Measurements from ENCODE around the gene GTPBP3. TPM values are rescaled to one million over a fixed set of nuclear protein-coding genes. Genes with fewer than 3 reads are reported as not detected.
A peak's percentile ranks its signal among the peaks of the same experiment; 100 is the strongest.

GTPBP3 gene
- total RNA-seq, 1 experiment from 2014 or later = 62.9 TPM

DNA sequence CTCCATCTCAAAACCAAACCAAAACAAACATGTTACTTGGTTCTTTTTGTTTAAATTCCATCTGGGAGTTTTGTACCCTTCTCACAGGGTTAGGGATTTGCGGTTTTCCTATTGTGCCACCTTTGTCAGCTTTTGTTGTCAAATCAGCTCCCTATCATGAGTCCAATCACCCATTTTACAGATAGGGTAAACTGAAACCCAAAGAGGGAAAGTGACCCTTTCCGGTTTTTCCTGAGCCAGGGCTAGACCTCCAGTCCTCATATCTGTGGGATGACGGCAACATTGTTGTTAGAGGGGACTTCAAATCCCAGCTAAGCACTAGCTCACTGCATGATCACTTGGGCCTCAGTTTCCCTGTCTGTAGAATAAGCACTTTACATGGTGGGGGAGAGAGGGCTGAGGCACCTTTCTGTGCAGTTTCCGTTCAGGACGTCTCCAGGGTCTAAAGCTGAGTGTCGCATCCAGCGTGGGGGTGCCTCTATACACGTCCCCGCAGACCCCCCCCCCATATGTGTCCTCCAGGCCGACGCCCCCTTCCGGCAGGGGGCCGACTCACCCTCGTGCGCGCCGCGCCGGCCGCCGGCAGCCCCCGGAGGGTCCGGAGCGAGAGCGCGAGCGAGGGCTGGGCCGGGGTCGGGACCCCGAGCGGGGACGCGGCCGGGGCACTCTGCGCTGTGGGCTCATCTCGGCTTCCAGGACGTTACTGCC lies 52.8 kb downstream of the GTPBP3 start:
- no peak overlapping the region for H4K5ac ChIP-seq (ENCODE audit: insufficient read length, low read depth, low read length)
- H3K23me2 ChIP-seq (ENCODE audit: insufficient read length, low read depth, low read length, poor library complexity, severe bottlenecking) = peaks cover 14% of the 10 kb centered on the region
- H2AFZ ChIP-seq (ENCODE audit: low read length) = no peak overlapping the region
- peaks cover 22% of the 10 kb centered on the region for H3K27me3 Mint-ChIP-seq (ENCODE audit: low read depth)
- no peaks in the 10 kb centered on the region for H3K79me1 ChIP-seq (ENCODE audit: insufficient read depth, low read depth, low read length, poor library complexity, severe bottlenecking)
- H3K9me3 Mint-ChIP-seq = peaks cover 9 to 10% of the 10 kb centered on the region in 2 experiments
- no peak overlapping the region for H3K27ac ChIP-seq (ENCODE audit: insufficient read length, low read depth, low read length)
- no peak overlapping the region for H2BK5ac ChIP-seq (ENCODE audit: insufficient read length, low read length)
- H4K20me1 ChIP-seq (ENCODE audit: control insufficient read depth, insufficient read depth, insufficient read length) = no peaks in the 10 kb centered on the region
- no peak overlapping the region; the same call in 1 of the 2 replicates for H3K14ac ChIP-seq (ENCODE audit: insufficient read depth, low read length)
- H3T11ph ChIP-seq (ENCODE audit: low read length) = no peak overlapping the region
- no peaks in the 10 kb centered on the region for H3K4me1 ChIP-seq (ENCODE audit: insufficient read depth, low read length)
- H3K79me2 ChIP-seq (ENCODE audit: insufficient read depth, low read length) = no peaks in the 10 kb centered on the region
- H3K36me3 Mint-ChIP-seq (ENCODE audit: insufficient read depth in 1 of 3, low read depth in 3 of 3) = no peaks in the 10 kb centered on the region; a peak in 1 of 7 replicates
- H3K4me3 Mint-ChIP-seq = peak overlapping the region; percentile 90 to 94
- H3K4me2 ChIP-seq (ENCODE audit: insufficient read depth, insufficient read length, low read length) = peak overlapping the region; percentile 72
- H3K56ac ChIP-seq (ENCODE audit: insufficient read length, low read depth, low read length) = no peak overlapping the region
- no peak overlapping the region for H3K4ac ChIP-seq (ENCODE audit: low read depth, low read length)
- no peak overlapping the region for H2BK20ac ChIP-seq (ENCODE audit: low read depth, low read length, poor library complexity, severe bottlenecking)
- peak; percentile 47 for TF ChIP-seq CTCF (conservative IDR thresholded peaks at IDR 0.05)
- H3K27me3 ChIP-seq (ENCODE audit: insufficient read depth, low read length) = no peaks in the 10 kb centered on the region
- H4K91ac ChIP-seq (ENCODE audit: insufficient read length, low read depth, low read length) = no peak overlapping the region
- no peaks in the 10 kb centered on the region for H3K9me3 ChIP-seq (ENCODE audit: control insufficient read depth, low read depth, low read length)
- H3K9ac ChIP-seq (ENCODE audit: extremely low read depth, insufficient read length, low read length) = no peak overlapping the region
- no peak for DNase-seq
- H2BK12ac ChIP-seq (ENCODE audit: insufficient read length, low read depth, low read length) = no peak overlapping the region
- no peak overlapping the region; the same call in 1 of the 2 replicates for H2BK15ac ChIP-seq (ENCODE audit: low read depth, low read length)
- no peak overlapping the region for H4K8ac ChIP-seq (replicated peaks; ENCODE audit: insufficient read length, low read depth, low read length)
- H3K27ac Mint-ChIP-seq = no peak overlapping the region
- WGBS (ENCODE audit: extremely low coverage, insufficient read length, low lambda C conversion rate) = no CpG with 5 or more reads among the region's 37 CpGs
- no peak overlapping the region for H2AK5ac ChIP-seq (ENCODE audit: insufficient read length, low read length)
- peak overlapping the region; percentile 11 for H3K18ac ChIP-seq (ENCODE audit: insufficient read length, low read depth, low read length)
- H3K23ac ChIP-seq (ENCODE audit: insufficient read length, low read depth, low read length) = no peak overlapping the region
- H2BK120ac ChIP-seq (ENCODE audit: low read depth, low read length, poor library complexity, severe bottlenecking) = no peak overlapping the region
- H3K4me1 Mint-ChIP-seq = peaks cover 9 to 11% of the 10 kb centered on the region in 2 experiments

Measured in H9 (cell line).